Right lobe of liver (tissue), 4 donors: ENCODE data around the gene ADARB2.

Source experiments
- POLR2A ChIP-seq: fragments of 450-650 bp; IDR thresholded peaks from one replicate; pipeline ENCODE4 v1.6.1; 2017; ENCODE audit warnings: antibody characterized with exemption, mild to moderate bottlenecking
- TF ChIP-seq, protein P1 (sequence below), 4 donors: fragments of 200-600 bp in 3 of 4; fragments of 450-650 bp in 1 of 4; IDR thresholded peaks; one replicate each; pipeline versions ENCODE4 v1.5.1 to v1.8.0; 2016 to 2022; ENCODE audit warnings: antibody characterized with exemption in 4 of 4, mild to moderate bottlenecking in 2 of 4
- donor health status: DM: no; HTN: no; CAD: no.
- donor health status: DM: no; HTN: no; CAD: no.
- donor health status: DM: no; HTN: yes; CAD: no.

DNA sequence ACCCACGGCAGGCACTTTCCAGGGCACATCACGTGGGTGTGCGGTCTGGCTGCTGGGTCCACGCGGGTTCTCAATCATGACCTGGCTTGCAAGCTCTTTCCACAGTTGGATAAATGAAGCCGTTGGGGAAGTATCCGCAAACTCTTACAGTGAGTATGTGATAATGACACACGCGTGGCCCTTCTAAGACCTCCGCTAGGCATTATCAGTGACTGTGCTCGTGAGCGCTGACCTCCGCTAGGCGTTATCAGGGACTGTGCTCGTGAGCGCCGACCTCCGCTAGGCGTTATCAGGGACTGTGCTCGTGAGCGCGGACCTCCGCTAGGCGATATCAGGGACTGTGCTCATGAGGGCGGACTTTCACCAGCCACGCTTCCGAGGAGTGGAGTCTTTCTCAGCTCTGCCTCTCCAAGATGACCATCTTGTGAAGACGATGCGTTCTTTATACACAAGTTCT is 574.1 kb downstream of the ADARB2 start:
- TF ChIP-seq, protein P1, sequence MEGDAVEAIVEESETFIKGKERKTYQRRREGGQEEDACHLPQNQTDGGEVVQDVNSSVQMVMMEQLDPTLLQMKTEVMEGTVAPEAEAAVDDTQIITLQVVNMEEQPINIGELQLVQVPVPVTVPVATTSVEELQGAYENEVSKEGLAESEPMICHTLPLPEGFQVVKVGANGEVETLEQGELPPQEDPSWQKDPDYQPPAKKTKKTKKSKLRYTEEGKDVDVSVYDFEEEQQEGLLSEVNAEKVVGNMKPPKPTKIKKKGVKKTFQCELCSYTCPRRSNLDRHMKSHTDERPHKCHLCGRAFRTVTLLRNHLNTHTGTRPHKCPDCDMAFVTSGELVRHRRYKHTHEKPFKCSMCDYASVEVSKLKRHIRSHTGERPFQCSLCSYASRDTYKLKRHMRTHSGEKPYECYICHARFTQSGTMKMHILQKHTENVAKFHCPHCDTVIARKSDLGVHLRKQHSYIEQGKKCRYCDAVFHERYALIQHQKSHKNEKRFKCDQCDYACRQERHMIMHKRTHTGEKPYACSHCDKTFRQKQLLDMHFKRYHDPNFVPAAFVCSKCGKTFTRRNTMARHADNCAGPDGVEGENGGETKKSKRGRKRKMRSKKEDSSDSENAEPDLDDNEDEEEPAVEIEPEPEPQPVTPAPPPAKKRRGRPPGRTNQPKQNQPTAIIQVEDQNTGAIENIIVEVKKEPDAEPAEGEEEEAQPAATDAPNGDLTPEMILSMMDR (IDR thresholded peaks at IDR 0.05), result no peak
- TF ChIP-seq POLR2A, result no peak
